ENCODE measurements around the gene NAP1L4. TPM values are rescaled to one million over a fixed set of nuclear protein-coding genes. Genes with fewer than 3 reads are reported as not detected.

The NAP1L4 gene
- total RNA-seq (2021): 212 and 217 TPM in 2 replicates
- long read RNA-seq, transcript NAP1L4-201 (16 exons, 2,511 nt): minor isoform, 408 of 1,588 reads
- long read RNA-seq, transcript NAP1L4-222 (15 exons, 2,479 nt): major isoform, 697 of 1,588 reads
- long read RNA-seq, transcript NAP1L4-212 (16 exons, 1,941 nt): minor isoform, 22 of 1,588 reads
- long read RNA-seq, partial matches to known transcripts: 113 of 1,588 reads
- long read RNA-seq, other reads (novel, unspliced or antisense): 348 of 1,588 reads

GRCh38 chr11:2992234-2992996 lies at the start of gene NAP1L4:
TSS of gene NAP1L4 (minus strand) at chr11:2992329. CDS start at chr11:2979220, 13,109 bp downstream.
- Histone ChIP-seq H3K27me3 (ENCODE audit: insufficient read depth, low read length) (no peaks in the 10 kb centered on the region), H3K4ac (ENCODE audit: low read depth, low read length) (no peak within 1 kb of the TSS; the same call in 1 of the 2 replicates), H3K9ac (ENCODE audit: extremely low read depth, insufficient read length, low read length) (peak within 1 kb of the TSS; percentile 82), H3K56ac (ENCODE audit: insufficient read length, low read depth, low read length) (no peak within 1 kb of the TSS), H3K9me3 (ENCODE audit: control insufficient read depth, low read depth, low read length) (no peaks in the 10 kb centered on the region), H3K4me1 (ENCODE audit: insufficient read depth, low read length) (peaks cover 4% of the 10 kb centered on the region), H4K8ac (replicated peaks; ENCODE audit: insufficient read length, low read depth, low read length) (no peak within 1 kb of the TSS), H4K20me1 (ENCODE audit: control insufficient read depth, insufficient read depth, insufficient read length) (peaks cover 2% of the 10 kb centered on the region), H2AK5ac (ENCODE audit: insufficient read length, low read length) (no peak within 1 kb of the TSS), H2AFZ (ENCODE audit: low read length) (no peak within 1 kb of the TSS), H3K23ac (ENCODE audit: insufficient read length, low read depth, low read length) (no peak within 1 kb of the TSS), H3K4me2 (ENCODE audit: insufficient read depth, insufficient read length, low read length) (peak within 1 kb of the TSS; percentile 97), H3K27ac (ENCODE audit: insufficient read length, low read depth, low read length) (no peak within 1 kb of the TSS), H2BK12ac (ENCODE audit: insufficient read length, low read depth, low read length) (no peak within 1 kb of the TSS), H3K18ac (ENCODE audit: insufficient read length, low read depth, low read length) (peak within 1 kb of the TSS; percentile 85), H3K23me2 (ENCODE audit: insufficient read length, low read depth, low read length, poor library complexity, severe bottlenecking) (peaks cover 18% of the 10 kb centered on the region), H3K79me2 (ENCODE audit: insufficient read depth, low read length) (peaks cover 38% of the 10 kb centered on the region; the same call in 1 of the 2 replicates), H3K14ac (ENCODE audit: insufficient read depth, low read length) (peak within 1 kb of the TSS; percentile 93), H2BK120ac (ENCODE audit: low read depth, low read length, poor library complexity, severe bottlenecking) (no peak within 1 kb of the TSS), H3K79me1 (ENCODE audit: insufficient read depth, low read depth, low read length, poor library complexity, severe bottlenecking) (no peaks in the 10 kb centered on the region), H4K5ac (ENCODE audit: insufficient read length, low read depth, low read length) (no peak within 1 kb of the TSS), H3T11ph (ENCODE audit: low read length) (no peak within 1 kb of the TSS), H2BK15ac (ENCODE audit: low read depth, low read length) (no peak within 1 kb of the TSS), H2BK20ac (ENCODE audit: low read depth, low read length, poor library complexity, severe bottlenecking) (no peak within 1 kb of the TSS), H2BK5ac (ENCODE audit: insufficient read length, low read length) (no peak within 1 kb of the TSS), H4K91ac (ENCODE audit: insufficient read length, low read depth, low read length) (no peak within 1 kb of the TSS)
- WGBS (ENCODE audit: extremely low coverage, insufficient read length, low lambda C conversion rate): no CpG with 5 or more reads among the region's 77 CpGs
- Mint-ChIP-seq H3K36me3 (ENCODE audit: insufficient read depth in 1 of 3, low read depth in 3 of 3) (peaks cover 7 to 8% (median 8%) of the 10 kb centered on the region in 3 experiments; a peak in 6 of 7 replicates), H3K27me3 (ENCODE audit: low read depth) (no peaks in the 10 kb centered on the region), H3K9me3 (no peaks in the 10 kb centered on the region; a peak in 1 of 5 replicates), H3K4me3 (peak within 1 kb of the TSS; percentile 94 to 97), H3K27ac (peak within 1 kb of the TSS; percentile 96 to 100 (median 99)), H3K4me1 (peaks cover 31 to 35% of the 10 kb centered on the region in 2 experiments)
- no peak for TF ChIP-seq CTCF (conservative IDR thresholded peaks at IDR 0.05)
- peak; percentile 98 for DNase-seq

Data from H9 (cell line).